H1 (cell line): ENCODE data around the gene VPS13A. TPM values are rescaled to one million over a fixed set of nuclear protein-coding genes. Genes with fewer than 3 reads are reported as not detected.
A peak's percentile ranks its signal among the peaks of the same experiment; 100 is the strongest.

Experiments used
- CTCF ChIA-PET: fragments of 300-600 bp; sonication (Branson Sonifier 250); formaldehyde crosslinking; loops from one replicate; lab custom pipeline; 2021; ENCODE audit not compliant: partially characterized antibody; lab: Charles Lee
- POLR2A ChIA-PET: fragments of 300-600 bp; sonication (Branson Sonifier 250); formaldehyde crosslinking; loops from one replicate; lab custom pipeline; 2021; ENCODE audit warnings: inconsistent platforms; ENCODE audit not compliant: partially characterized antibody; lab: Charles Lee
- DNase-seq, 2 experiments: peaks; one replicate each; pipeline versions ENCODE4 v3.0.0 to v3.0.0-alpha.2; 2010 to 2022; ENCODE audit warnings: low spot score in 2 of 2, low read depth in 1 of 2, mixed read lengths in 1 of 2
- FAIRE-seq: peaks from 2 replicates; lab custom pipeline; 2011; peaks lifted over from hg19 to GRCh38; lab: Jason Lieb, UNC
- H2AFZ ChIP-seq: 2 replicates; pipeline ENCODE4 v1.8.1; 2012; ENCODE audit warnings: low read length, inconsistent platforms
- H2AK5ac ChIP-seq: 2 replicates; pipeline ENCODE4 v1.6.1; 2013; ENCODE audit warnings: low read depth, low read length
- H2BK120ac ChIP-seq: replicated peaks from 2 replicates; pipeline ENCODE3; 2013; ENCODE audit warnings: low read depth, low read length, inconsistent platforms
- H2BK12ac ChIP-seq: 2 replicates; pipeline ENCODE4 v1.6.1; 2013; ENCODE audit warnings: low read depth, low read length
- H2BK15ac ChIP-seq: 2 replicates; pipeline ENCODE4 v1.6.1; 2013; ENCODE audit warnings: low read length
- H2BK20ac ChIP-seq: 2 replicates; pipeline ENCODE4 v1.6.1; 2013; ENCODE audit warnings: low read length
- H2BK5ac ChIP-seq: 2 replicates; pipeline ENCODE4 v1.6.1; 2013; ENCODE audit warnings: low read depth, low read length
- H3K14ac ChIP-seq: 2 replicates; pipeline ENCODE4 v1.6.1; 2013; ENCODE audit warnings: inconsistent platforms; ENCODE audit not compliant: insufficient read length
- H3K18ac ChIP-seq: 2 replicates; pipeline ENCODE4 v1.6.1; 2013; ENCODE audit warnings: low read length; ENCODE audit errors: extremely low read depth
- H3K23ac ChIP-seq: 2 replicates; pipeline ENCODE4 v1.6.1; 2013; ENCODE audit warnings: inconsistent platforms; ENCODE audit not compliant: insufficient read length
- H3K23me2 ChIP-seq: 2 replicates; pipeline ENCODE4 v1.6.1; 2013; ENCODE audit warnings: low read depth, low read length
- H3K27ac ChIP-seq: 2 replicates; pipeline ENCODE4 v1.6.1; 2011; ENCODE audit warnings: low read depth, low read length, inconsistent platforms
- H3K27me3 ChIP-seq, 4 experiments: replicated peaks in 1 of 4; 1 replicate in 1 of 4; 2 replicates in 3 of 4; pipeline versions ENCODE4 v1.6.1 to v1.8.1; 2011 to 2013; ENCODE audit warnings: low read length in 3 of 4, mild to moderate bottlenecking in 3 of 4, inconsistent platforms in 2 of 4, mixed read lengths in 2 of 4, moderate library complexity in 1 of 4; ENCODE audit not compliant: control insufficient read depth in 3 of 4, insufficient read depth in 3 of 4; ENCODE audit errors: extremely low read depth in 1 of 4
- H3K36me3 ChIP-seq, 4 experiments: 2 replicates each; pipeline versions ENCODE4 v1.6.1 to v1.8.1; 2011 to 2013; ENCODE audit warnings: mild to moderate bottlenecking in 4 of 4, low read length in 3 of 4, moderate library complexity in 2 of 4, control low read depth in 1 of 4, inconsistent platforms in 1 of 4; ENCODE audit not compliant: insufficient read depth in 4 of 4, control insufficient read depth in 2 of 4
- H3K4ac ChIP-seq: replicated peaks from 2 replicates; pipeline ENCODE3; 2013; ENCODE audit warnings: low read length, low read depth, mixed read lengths, inconsistent platforms; ENCODE audit not compliant: insufficient read length
- H3K4me1 ChIP-seq, 4 experiments: replicated peaks in 1 of 4; 1 replicate in 1 of 4; 2 replicates in 3 of 4; pipeline versions ENCODE4 v1.6.1 to v1.8.1; 2011 to 2013; ENCODE audit warnings: low read length in 3 of 4, inconsistent platforms in 2 of 4, mixed read lengths in 1 of 4; ENCODE audit not compliant: insufficient read depth in 4 of 4, control insufficient read depth in 3 of 4
- H3K4me2 ChIP-seq, 2 experiments: 2 replicates each; pipeline versions ENCODE4 v1.6.1 to v1.8.1; 2011 to 2013; ENCODE audit warnings: low read depth in 2 of 2, low read length in 2 of 2, control low read depth in 1 of 2, inconsistent platforms in 1 of 2, mild to moderate bottlenecking in 1 of 2; ENCODE audit not compliant: insufficient read depth in 1 of 2
- H3K4me3 ChIP-seq, 4 experiments: fragments of 200-600, 300-600 bp in 1 of 4; sonication (generic), shearing (Covaris generic), sonication (Bioruptor Twin) in 1 of 4; 2 replicates each; pipeline versions ENCODE4 v1.5.1 to v1.8.1; 2011 to 2016; ENCODE audit warnings: low read length in 4 of 4, low read depth in 3 of 4, control low read depth in 2 of 4, inconsistent platforms in 2 of 4, mild to moderate bottlenecking in 2 of 4, mixed read lengths in 1 of 4, moderate library complexity in 1 of 4; ENCODE audit not compliant: insufficient read depth in 2 of 4; ENCODE audit errors: extremely low read depth in 1 of 4
- H3K56ac ChIP-seq: replicated peaks from 2 replicates; pipeline ENCODE3; 2013; ENCODE audit warnings: low read depth, mild to moderate bottlenecking, mixed read lengths, low read length, inconsistent platforms; ENCODE audit not compliant: insufficient read length
- H3K79me1 ChIP-seq: 2 replicates; pipeline ENCODE4 v1.6.1; 2013; ENCODE audit warnings: low read depth, low read length, control low read depth
- H3K79me2 ChIP-seq, 2 experiments: 2 replicates each; pipeline versions ENCODE4 v1.6.1 to v1.8.1; 2012 to 2013; ENCODE audit warnings: low read length in 2 of 2, mild to moderate bottlenecking in 2 of 2, inconsistent platforms in 1 of 2; ENCODE audit not compliant: insufficient read depth in 2 of 2, control insufficient read depth in 1 of 2
- H3K9ac ChIP-seq, 4 experiments: replicated peaks in 1 of 4; 1 replicate in 1 of 4; 2 replicates in 3 of 4; pipeline versions ENCODE4 v1.6.1 to v1.8.1; 2011 to 2013; ENCODE audit warnings: low read depth in 3 of 4, low read length in 3 of 4, control low read depth in 2 of 4, mild to moderate bottlenecking in 2 of 4, moderate library complexity in 2 of 4, inconsistent platforms in 1 of 4; ENCODE audit errors: extremely low read depth in 1 of 4
- H3K9me3 ChIP-seq, 2 experiments: 2 replicates each; pipeline versions ENCODE4 v1.6.1 to v1.8.1; 2012 to 2013; ENCODE audit warnings: mild to moderate bottlenecking in 2 of 2, moderate library complexity in 2 of 2, control low read depth in 1 of 2, inconsistent platforms in 1 of 2, low read depth in 1 of 2, low read length in 1 of 2, mixed read lengths in 1 of 2; ENCODE audit not compliant: insufficient read depth in 2 of 2
- H4K20me1 ChIP-seq, 2 experiments: replicated peaks in 1 of 2; 2 replicates each; pipeline versions ENCODE3 to v1.8.1; 2011 to 2013; ENCODE audit warnings: inconsistent platforms in 2 of 2, low read length in 2 of 2, mild to moderate bottlenecking in 1 of 2; ENCODE audit not compliant: insufficient read depth in 2 of 2, control insufficient read depth in 1 of 2
- H4K5ac ChIP-seq: 2 replicates; pipeline ENCODE4 v1.6.1; 2013; ENCODE audit warnings: low read length, low read depth, mixed read lengths, inconsistent platforms; ENCODE audit not compliant: insufficient read length
- H4K8ac ChIP-seq: 2 replicates; pipeline ENCODE4 v1.8.0; 2013; ENCODE audit warnings: mild to moderate bottlenecking, moderate library complexity, low read length, inconsistent platforms; ENCODE audit not compliant: insufficient read depth; ENCODE audit errors: extremely low read depth
- H4K91ac ChIP-seq: replicated peaks from 2 replicates; pipeline ENCODE3; 2013; ENCODE audit warnings: low read length, mixed read lengths, inconsistent platforms; ENCODE audit not compliant: insufficient read length
- CBX5 ChIP-seq: fragments of 300-800, 300-1000 bp; sonication (generic); IDR thresholded peaks from 2 replicates; pipeline ENCODE4 v1.7.1; 2016; ENCODE audit warnings: antibody characterized with exemption, low read length, low read depth
- CEBPB ChIP-seq: IDR thresholded peaks from 2 replicates; pipeline ENCODE4 v1.6.1; 2012; ENCODE audit warnings: low read depth, low read length
- GTF2F1 ChIP-seq: IDR thresholded peaks from 2 replicates; pipeline ENCODE4 v1.6.1; 2012; ENCODE audit warnings: low read depth, low read length, improper control_type of control experiment, borderline replicate concordance
- KDM5A ChIP-seq: fragments of 200-600 bp; IDR thresholded peaks from 2 replicates; pipeline ENCODE4 v1.7.1; 2012; ENCODE audit warnings: mild to moderate bottlenecking, low read length, inconsistent platforms, mixed read lengths
- RNF2 ChIP-seq: fragments of 200-900, 300-1000 bp; sonication (generic); IDR thresholded peaks from 2 replicates; pipeline ENCODE4 v1.7.1; 2016; ENCODE audit warnings: borderline replicate concordance, low read depth, mild to moderate bottlenecking, antibody characterized with exemption, low read length; ENCODE audit not compliant: poor library complexity, severe bottlenecking; ENCODE audit errors: missing control alignments
- RXRA ChIP-seq: IDR thresholded peaks from 2 replicates; pipeline ENCODE4 v1.6.1; 2011; ENCODE audit warnings: low read depth, mild to moderate bottlenecking, low read length, moderate library complexity; ENCODE audit not compliant: insufficient read depth
- SAP30 ChIP-seq: fragments of 300-600 bp; sonication (generic); IDR thresholded peaks from 2 replicates; pipeline ENCODE4 v1.7.1; 2012; ENCODE audit warnings: low read length, moderate library complexity, mild to moderate bottlenecking, inconsistent platforms; ENCODE audit not compliant: insufficient read depth, insufficient replicate concordance
- SP2 ChIP-seq: IDR thresholded peaks from 2 replicates; pipeline ENCODE4 v1.6.1; 2012; ENCODE audit warnings: mild to moderate bottlenecking, low read length, inconsistent platforms
- SRF ChIP-seq: IDR thresholded peaks from 2 replicates; pipeline ENCODE4 v1.6.1; 2011; ENCODE audit warnings: mild to moderate bottlenecking, low read depth, low read length, moderate library complexity
- TCF12 ChIP-seq: IDR thresholded peaks from 2 replicates; pipeline ENCODE4 v1.6.1; 2011; ENCODE audit warnings: low read depth, mild to moderate bottlenecking, low read length
- USF2 ChIP-seq: IDR thresholded peaks from 2 replicates; pipeline ENCODE4 v1.6.1; 2011; ENCODE audit warnings: low read length, improper control_type of control experiment
- WGBS, 2 experiments: shearing (Covaris generic) in 1 of 2; methylation state at CpG; one replicate each; pipeline versions ENCODE4 v1.1.6 to v1.1.7; 2013 to 2015; ENCODE audit warnings: low lambda C conversion rate in 2 of 2, mixed read lengths in 2 of 2, inconsistent platforms in 1 of 2, low coverage in 1 of 2, missing lambda C conversion rate in 1 of 2; ENCODE audit not compliant: insufficient replicate concordance in 2 of 2, insufficient coverage in 1 of 2, insufficient read length in 1 of 2; ENCODE audit errors: extremely low coverage in 1 of 2, missing lambda C conversion rate in 1 of 2; 5-methylcytosine and 5-hydroxymethylcytosine counted together
- polyA plus RNA-seq, 7 experiments: library from polyadenylated mRNA; depleted of rRNA in 3 of 7; stranded (reverse) in 5 of 7; unstranded in 2 of 7; fragments of >200 nt in 5 of 7; fragments of 200-250 nt in 2 of 7; gene quantifications; 1 replicate in 5 of 7; 2 replicates in 1 of 7; 4 replicates in 1 of 7; pipeline versions ENCODE4 v1.2.1 to v1.2.3, GENCODE V29; 2011 to 2013; ENCODE audit warnings: missing spikeins in 2 of 7, mixed read lengths in 2 of 7
- total RNA-seq: library from RNA; stranded (reverse); fragmentation: NEBNext Ultra II Directional; extraction: Animal tissue kit (Norgen Biotek cat#: 25700); gene quantifications from 2 replicates; pipeline ENCODE4 v1.2.1, GENCODE V29; 2021

VPS13A gene
- total and polyA plus RNA-seq, 2 of the 8 experiments (the other 6 are each of a cell fraction or from before 2014, with no cell fraction given) = 6.0 to 36.5 TPM

GRCh38 chr9:77454663-77455062 lies 277.3 kb downstream of the VPS13A start:
- no peak overlapping the region for H3K9ac ChIP-seq
- WGBS, 2 experiments = 86% methylated on average over 3 of the region's 3 CpGs; no CpG with 5 or more reads in 1 of the 2 experiments
- H2AFZ ChIP-seq = no peak overlapping the region
- ChIA-PET CTCF (interaction anchor here (1.3 to 14.6 kb wide), 10 partner anchors 14 to 315 kb away, joined by 3 to 384 read pairs (median 42); partner anchors contain the start of gene GNA14), POLR2A (no interaction called here)
- no peak overlapping the region for H2AK5ac ChIP-seq
- peaks cover 0 to 6% (median 0%) of the 10 kb centered on the region in 4 experiments; a peak in 2 of 7 replicates for H3K4me1 ChIP-seq
- H3K27ac ChIP-seq = no peak overlapping the region
- H3K4me3 ChIP-seq = no peak overlapping the region
- no peak overlapping the region for H3K56ac ChIP-seq
- no peak overlapping the region for H3K14ac ChIP-seq
- peaks cover 2% of the 10 kb centered on the region; the same call in 1 of the 2 replicates for H3K23me2 ChIP-seq
- H3K36me3 ChIP-seq = no peaks in the 10 kb centered on the region
- no peak for DNase-seq
- H2BK12ac ChIP-seq = peak overlapping the region; percentile 13; the same call in 1 of the 2 replicates
- no peaks in the 10 kb centered on the region for H3K79me2 ChIP-seq
- no peak overlapping the region for H3K18ac ChIP-seq
- no peaks in the 10 kb centered on the region for H4K20me1 ChIP-seq
- H4K8ac ChIP-seq = no peak overlapping the region
- H4K5ac ChIP-seq = no peak overlapping the region
- no peak overlapping the region for H2BK120ac ChIP-seq
- H3K4me2 ChIP-seq = no peak overlapping the region
- no peak overlapping the region for H3K23ac ChIP-seq
- H2BK15ac ChIP-seq = no peak overlapping the region
- H2BK20ac ChIP-seq = no peak overlapping the region
- H3K9me3 ChIP-seq = no peaks in the 10 kb centered on the region
- H3K27me3 ChIP-seq = no peaks in the 10 kb centered on the region
- H4K91ac ChIP-seq = no peak overlapping the region
- no peak overlapping the region for H2BK5ac ChIP-seq
- H3K4ac ChIP-seq = no peak overlapping the region
- FAIRE-seq = no peak
- H3K79me1 ChIP-seq = no peaks in the 10 kb centered on the region
- TF ChIP-seq GTF2F1 (no peak), SP2 (no peak), KDM5A (no peak), SAP30 (no peak), RXRA (no peak), SRF (no peak), CBX5 (no peak), RNF2 (no peak), TCF12 (no peak), CEBPB (no peak), USF2 (no peak)
- TF ChIP-seq, all 59 proteins: peak for 0
